KBM-7 (cell line): ENCODE results near the gene SORCS3.

Source experiments
- DNase-seq: peaks from one replicate; pipeline ENCODE4 v3.0.0-alpha.2; 2015
- in situ Hi-C: fragments of 300-500 bp; cut with MboI; formaldehyde crosslinking; loops from 2 replicates; pipeline ENCODE4 v1.14.3; 2020; ENCODE audit warnings: low sequenced_read_pairs, low pct_unique_long_range_greater_than_20kb, mixed read lengths

SORCS3 gene

DNA sequence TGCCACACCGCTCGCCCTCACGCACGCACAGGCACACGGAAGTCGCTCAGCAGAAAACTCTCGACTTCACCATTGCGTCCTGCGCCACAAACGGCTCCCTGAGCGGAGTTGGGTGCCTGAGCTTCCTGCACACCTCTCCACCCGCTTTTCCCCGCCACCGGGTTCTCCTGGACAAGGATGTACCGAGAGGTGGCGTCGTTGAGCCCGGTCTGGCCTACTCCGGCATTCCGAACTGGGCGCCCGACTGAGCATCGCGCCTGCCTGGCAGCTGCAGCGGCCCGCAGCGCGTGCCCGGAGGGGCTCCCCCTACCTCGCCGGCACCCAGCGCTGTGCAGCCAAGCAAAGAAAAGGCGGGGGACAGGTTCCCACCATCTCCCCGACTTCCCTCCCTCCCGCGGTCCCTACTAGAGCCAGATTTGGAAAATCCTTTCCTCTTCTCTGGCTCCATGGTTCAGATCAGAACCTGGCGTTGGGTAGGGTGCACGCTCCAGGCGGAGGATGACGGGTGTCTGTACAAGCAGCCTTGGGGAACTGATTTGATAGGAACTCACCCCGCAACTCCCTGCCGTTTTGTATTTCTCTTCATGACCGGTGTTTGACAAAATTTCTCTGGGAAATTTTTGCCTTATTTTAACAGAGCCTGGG, 1.7 kb downstream of the SORCS3 start:
- in situ Hi-C loops, result no loop called here
- peak; percentile 17 for DNase-seq

DNA sequence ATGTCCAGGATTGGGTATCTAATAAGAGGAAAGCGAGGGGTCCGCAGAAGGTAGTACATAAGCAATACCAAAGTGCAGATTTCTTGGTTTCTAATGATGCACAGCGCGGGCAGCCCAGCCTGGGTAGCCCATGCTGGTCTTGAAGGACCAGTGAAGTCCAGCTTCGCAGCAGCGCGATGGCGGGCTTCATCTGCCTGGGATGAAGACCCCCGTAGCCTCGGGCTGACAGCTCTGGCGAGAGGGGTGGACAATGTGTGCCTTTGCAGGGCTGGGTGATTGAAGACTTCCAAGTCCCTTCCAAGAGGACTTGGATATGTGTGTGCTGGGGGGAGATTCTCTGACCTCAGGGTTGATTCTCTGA, 2.2 kb downstream of the SORCS3 start:
- in situ Hi-C loops, result no loop called here
- no peak for DNase-seq

GRCh38 chr10:104646146-104646545, 5.1 kb downstream of the SORCS3 start:
- DNase-seq, result no peak
- in situ Hi-C loops, result no loop called here

- in situ Hi-C loops, result no loop called here
- DNase-seq, result no peak
These were observed 7.3 kb downstream of the SORCS3 start for GRCh38 chr10:104648421-104648820.

DNA sequence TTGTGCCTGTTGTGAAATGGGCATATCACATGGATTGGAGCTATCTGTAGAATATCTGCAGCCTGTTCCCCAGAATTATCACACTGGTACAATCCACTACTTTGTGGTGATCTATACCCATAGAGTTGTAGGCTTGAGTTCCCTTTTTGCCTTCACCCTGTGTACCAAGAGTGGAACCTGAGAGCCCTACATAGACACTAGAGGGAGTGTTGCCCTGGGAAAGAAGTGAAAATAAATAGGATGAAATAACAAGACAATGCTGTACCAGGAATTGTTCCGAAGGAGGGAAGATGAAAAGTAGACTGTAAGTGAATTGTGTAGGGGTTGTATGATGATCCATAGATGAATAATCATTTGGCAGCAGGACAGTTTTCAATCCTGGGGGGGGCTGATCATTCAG, 9.0 kb downstream of the SORCS3 start:
- DNase-seq, result peak; percentile 10
- in situ Hi-C loops, result no loop called here

DNA sequence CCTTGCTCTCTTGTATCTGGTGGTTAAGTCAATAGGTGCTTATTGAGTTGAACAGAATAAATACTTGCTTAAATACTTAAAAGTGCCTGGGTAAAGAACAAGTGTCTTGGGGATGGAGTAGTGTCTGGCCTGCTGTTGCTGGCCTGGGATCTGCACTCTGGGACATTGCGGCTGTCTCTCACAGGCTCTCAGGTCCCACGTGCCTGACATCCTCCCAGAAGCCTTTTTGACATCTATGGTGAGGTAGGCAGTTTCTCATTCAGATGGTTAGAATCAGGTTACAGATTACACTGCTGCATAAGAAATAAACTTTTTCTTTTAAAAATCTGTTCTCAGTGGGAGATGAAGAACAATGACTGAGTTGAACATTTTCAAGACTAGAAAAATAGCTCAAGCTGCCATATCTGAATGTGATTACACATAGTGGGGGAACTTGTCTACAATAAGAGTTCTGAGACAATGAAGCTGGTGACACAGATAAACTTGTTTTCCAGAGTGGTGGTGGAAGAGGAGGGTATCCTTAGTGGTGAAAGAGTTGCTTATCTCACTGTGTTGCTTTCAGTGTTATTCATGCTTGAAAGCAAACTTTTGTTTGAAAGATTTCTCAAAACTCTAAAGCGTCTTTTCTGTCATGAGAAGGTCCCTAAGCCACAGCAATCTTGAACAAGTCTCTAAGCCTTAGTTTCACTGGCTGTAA, 9.7 kb downstream of the SORCS3 start:
- in situ Hi-C loops, result no loop called here
- DNase-seq, result no peak

- in situ Hi-C loops, result no loop called here
- DNase-seq, result no peak
These were observed 15.9 kb downstream of the SORCS3 start for GRCh38 chr10:104657036-104657435.

DNA sequence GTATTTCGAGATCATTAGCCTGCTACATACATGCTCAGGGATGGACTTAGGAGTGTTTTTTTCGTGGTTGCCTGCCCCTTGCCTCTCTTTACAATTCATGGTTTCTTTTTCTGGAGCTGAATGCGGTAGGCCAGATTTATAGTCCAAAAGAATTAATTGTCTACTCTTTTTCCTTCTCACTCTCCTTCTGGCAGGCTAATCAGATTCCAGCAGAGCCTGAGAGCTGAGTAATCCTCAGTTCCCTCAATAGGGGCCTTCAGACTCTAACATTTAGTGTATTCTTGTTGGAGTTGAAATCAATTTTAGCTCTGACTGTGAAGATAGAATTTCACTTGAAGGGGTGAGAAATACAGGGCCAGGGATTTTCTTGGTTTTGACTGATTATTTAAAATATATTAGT, 16.4 kb downstream of the SORCS3 start:
- no peak for DNase-seq
- in situ Hi-C loops, result no loop called here

- DNase-seq, result no peak
- in situ Hi-C loops, result no loop called here
These were observed 17.0 kb downstream of the SORCS3 start for GRCh38 chr10:104658067-104658466.

DNA sequence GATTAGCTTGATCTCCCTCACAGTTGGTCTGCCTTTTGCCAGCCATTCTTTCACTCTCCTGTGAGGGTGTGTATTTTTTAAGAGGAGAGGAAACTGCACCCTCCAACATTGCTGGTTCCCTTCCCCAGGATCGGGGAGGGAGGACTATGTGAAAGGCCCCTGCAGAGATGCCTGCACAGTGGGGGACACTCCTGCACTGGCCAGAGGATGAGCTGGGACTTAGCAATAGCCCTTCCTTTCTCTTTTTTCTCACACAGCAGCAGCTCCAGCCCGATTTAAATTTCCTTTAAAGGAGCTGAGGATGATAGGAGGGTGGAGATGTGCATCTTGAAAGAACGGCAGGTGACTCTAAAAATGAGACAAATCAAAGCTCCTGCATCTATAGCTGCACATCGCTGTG, 18.7 kb downstream of the SORCS3 start:
- no peak for DNase-seq

DNA sequence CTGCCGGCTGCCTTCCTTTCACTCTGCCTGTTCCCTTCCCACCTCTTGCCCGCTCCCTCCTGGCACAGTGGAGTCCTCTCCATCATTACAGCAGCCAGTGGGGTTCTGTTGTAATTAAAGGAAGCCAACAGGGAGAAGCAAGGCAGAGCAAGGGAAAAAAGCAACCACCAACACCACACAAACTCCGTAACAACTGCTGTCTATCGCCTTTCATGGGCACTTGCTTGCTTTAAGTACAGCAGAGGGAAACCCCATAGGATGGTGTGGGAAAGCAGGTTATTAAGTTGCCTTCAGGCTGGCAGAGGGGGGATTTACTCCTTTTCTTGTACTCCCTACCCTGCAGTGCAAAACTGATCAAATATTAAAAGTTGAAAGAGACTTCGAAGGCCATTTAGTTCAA, 22.0 kb downstream of the SORCS3 start:
- no peak for DNase-seq
- in situ Hi-C loops, result no loop called here

More for the DNA sequence above, 18.7 kb downstream of the SORCS3 start:
- in situ Hi-C loops, result no loop called here

- no peak for DNase-seq
- in situ Hi-C loops, result no loop called here
These were observed 22.5 kb downstream of the SORCS3 start for GRCh38 chr10:104663563-104663962.

- no peak for DNase-seq
These were observed 23.1 kb downstream of the SORCS3 start for GRCh38 chr10:104664205-104664604.

DNA sequence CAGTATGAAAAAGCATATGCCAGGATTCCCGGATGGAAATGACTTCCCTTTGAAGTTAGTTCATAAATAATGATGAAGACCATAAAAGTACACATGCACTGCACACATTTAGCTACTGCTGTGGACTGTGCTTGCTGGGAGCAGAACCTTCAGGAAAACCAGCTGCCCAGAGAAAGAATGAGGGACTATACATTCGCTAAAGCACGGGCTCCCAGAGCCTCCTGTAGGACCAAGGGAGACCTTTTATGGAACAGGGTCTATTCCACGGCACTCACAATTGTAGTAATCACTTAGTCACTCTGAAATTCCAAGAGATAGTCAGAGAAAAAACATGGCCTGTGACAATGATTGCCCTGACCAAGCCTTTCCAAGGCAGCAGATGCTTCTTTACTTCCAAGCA, 24.1 kb downstream of the SORCS3 start:
- in situ Hi-C loops, result no loop called here
- DNase-seq, result no peak

More at GRCh38 chr10:104664205-104664604, 23.1 kb downstream of the SORCS3 start:
- in situ Hi-C loops, result no loop called here

DNA sequence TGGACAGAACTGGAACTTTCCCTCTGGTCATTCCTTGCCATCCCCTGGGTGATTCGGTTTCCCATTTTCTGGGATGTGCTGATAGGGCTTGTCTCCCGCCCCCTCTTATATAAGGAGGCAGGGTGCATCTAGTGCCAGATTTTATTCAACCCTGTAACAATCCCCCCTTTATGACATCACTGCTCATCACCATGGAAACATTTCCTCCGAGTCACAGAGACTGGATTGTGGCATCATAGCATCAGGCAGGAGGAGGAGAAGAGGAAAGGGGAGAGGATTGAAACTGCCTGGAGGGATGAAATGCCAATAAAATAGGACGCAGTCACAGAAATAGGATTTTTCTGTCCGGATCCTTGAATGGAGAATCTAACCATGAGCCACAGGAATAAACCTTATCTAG, 25.0 kb downstream of the SORCS3 start:
- no peak for DNase-seq
- in situ Hi-C loops, result no loop called here

- in situ Hi-C loops, result no loop called here
- no peak for DNase-seq
These were observed 35.8 kb downstream of the SORCS3 start for GRCh38 chr10:104676874-104677273.

GRCh38 chr10:104678658-104679057, 37.6 kb downstream of the SORCS3 start:
- DNase-seq, result no peak
- in situ Hi-C loops, result no loop called here

GRCh38 chr10:104680467-104681401, 39.6 kb downstream of the SORCS3 start:
- DNase-seq, result no peak
- in situ Hi-C loops, result no loop called here

DNA sequence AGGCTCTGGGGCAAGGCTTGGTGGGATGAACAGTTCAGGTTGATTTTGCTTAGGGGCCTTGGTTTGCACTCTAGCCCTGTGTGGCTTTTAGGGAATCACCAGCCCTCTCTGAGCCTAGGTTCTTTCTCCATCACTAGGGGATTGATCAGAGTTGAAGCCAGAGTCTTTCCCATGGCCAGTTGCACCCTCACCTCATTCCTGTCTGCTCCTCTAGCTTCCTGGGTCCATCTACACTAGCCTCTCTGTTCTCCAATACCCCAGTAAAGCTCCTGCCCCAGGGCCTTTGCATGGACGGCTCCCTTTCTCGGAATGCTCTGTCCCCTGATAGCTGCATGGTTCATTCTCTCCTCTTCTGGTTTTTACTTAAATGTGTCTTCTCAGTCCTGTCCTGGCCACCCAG, 40.4 kb downstream of the SORCS3 start:
- in situ Hi-C loops, result no loop called here

GRCh38 chr10:104683567-104683966, 42.5 kb downstream of the SORCS3 start:
- in situ Hi-C loops, result no loop called here
- no peak for DNase-seq

More for the DNA sequence above, 40.4 kb downstream of the SORCS3 start:
- DNase-seq, result no peak
